ENCODE results near the gene MAPK8IP3.
"Not testable (repeated sequence)": the region's sequence is repeated elsewhere in the genome, so short reads cannot be mapped to it uniquely, and the experiment has no call there.

GRCh38 chr16:1705324-1705687 lies 689 bp upstream of the MAPK8IP3 start:
- not testable (repeated sequence) for TF ChIP-seq CTCF (IDR thresholded peaks at IDR 0.05); POLR2AphosphoS5 (IDR thresholded peaks at IDR 0.05; ENCODE audit: insufficient read depth in 1 of 2, low read depth in 1 of 2)
